ENCODE results near the gene CLEC4C.
"Not testable (repeated sequence)": the region's sequence is repeated elsewhere in the genome, so short reads cannot be mapped to it uniquely, and the experiment has no call there.

Gene CLEC4C

DNA sequence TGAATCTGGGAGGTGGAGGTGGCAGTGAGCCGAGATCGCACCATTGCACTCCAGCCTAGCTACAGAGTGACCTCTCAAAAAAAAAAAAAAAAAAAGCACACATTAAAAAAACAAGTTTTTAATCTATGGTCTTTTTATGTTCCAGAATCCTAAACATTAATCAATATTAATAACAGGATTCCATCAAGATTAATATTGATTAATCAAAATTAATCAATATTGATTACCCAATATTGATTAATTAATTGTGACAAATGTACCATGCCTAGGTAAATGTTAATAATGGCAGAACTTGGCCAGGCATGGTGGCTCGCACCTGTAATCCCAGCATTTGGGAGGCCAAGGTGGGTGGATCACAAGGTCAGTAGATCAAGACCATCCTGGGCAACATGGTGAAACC is 34.1 kb upstream of the CLEC4C start:
- H3K4me3 ChIP-seq (ENCODE audit: low read depth, low read length) = no peak overlapping the region
- TF ChIP-seq, protein P1, sequence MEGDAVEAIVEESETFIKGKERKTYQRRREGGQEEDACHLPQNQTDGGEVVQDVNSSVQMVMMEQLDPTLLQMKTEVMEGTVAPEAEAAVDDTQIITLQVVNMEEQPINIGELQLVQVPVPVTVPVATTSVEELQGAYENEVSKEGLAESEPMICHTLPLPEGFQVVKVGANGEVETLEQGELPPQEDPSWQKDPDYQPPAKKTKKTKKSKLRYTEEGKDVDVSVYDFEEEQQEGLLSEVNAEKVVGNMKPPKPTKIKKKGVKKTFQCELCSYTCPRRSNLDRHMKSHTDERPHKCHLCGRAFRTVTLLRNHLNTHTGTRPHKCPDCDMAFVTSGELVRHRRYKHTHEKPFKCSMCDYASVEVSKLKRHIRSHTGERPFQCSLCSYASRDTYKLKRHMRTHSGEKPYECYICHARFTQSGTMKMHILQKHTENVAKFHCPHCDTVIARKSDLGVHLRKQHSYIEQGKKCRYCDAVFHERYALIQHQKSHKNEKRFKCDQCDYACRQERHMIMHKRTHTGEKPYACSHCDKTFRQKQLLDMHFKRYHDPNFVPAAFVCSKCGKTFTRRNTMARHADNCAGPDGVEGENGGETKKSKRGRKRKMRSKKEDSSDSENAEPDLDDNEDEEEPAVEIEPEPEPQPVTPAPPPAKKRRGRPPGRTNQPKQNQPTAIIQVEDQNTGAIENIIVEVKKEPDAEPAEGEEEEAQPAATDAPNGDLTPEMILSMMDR (conservative IDR thresholded peaks at IDR 0.05; ENCODE audit: low read depth, low read length) = no peak
- no peak for DNase-seq (ENCODE audit: low read depth)

DNA sequence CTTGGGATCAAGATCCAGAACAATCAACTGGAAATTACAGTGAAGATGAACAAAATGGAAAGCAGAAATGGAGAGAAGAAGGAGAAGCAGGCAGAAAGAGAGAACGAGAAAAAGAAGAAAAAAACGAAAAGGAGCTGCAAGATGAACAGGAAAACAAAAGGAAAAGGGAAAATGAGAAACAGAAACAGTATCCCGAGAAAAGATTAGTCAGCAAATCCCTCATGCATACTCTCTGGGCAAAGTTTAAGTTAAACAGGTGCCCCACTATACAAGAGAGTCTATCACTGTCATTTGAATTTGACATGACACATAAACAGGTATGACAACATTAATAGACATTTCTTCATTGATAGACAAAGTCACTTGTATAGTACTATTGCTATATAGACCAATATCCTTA is 22.8 kb upstream of the CLEC4C start:
- no peak overlapping the region for H3K4me3 ChIP-seq (ENCODE audit: low read depth, low read length)
- TF ChIP-seq, protein P1 (conservative IDR thresholded peaks at IDR 0.05; ENCODE audit: low read depth, low read length) = no peak
- no peak for DNase-seq (ENCODE audit: low read depth)

DNA sequence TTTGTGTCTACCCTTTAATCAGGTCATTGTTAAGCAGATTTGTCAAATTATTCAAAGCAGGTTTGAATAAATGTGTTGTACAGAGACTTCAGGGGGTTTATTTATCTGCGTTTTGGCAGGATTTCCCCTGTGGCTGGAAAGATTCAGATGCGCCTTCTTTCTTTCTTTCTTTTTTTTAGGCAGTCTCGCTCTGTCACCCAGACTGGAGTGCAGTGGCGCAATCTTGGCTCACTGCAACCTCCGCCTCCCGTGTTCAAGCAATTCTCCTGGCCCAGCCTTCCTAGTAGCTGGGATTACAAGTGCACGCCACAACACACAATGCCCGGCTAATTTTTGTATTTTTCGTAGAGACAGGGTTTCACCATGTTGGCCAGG is 11.6 kb upstream of the CLEC4C start:
- no peak for DNase-seq (ENCODE audit: low read depth)
- TF ChIP-seq, protein P1 (conservative IDR thresholded peaks at IDR 0.05; ENCODE audit: low read depth, low read length) = no peak
- no peak overlapping the region for H3K4me3 ChIP-seq (ENCODE audit: low read depth, low read length)

DNA sequence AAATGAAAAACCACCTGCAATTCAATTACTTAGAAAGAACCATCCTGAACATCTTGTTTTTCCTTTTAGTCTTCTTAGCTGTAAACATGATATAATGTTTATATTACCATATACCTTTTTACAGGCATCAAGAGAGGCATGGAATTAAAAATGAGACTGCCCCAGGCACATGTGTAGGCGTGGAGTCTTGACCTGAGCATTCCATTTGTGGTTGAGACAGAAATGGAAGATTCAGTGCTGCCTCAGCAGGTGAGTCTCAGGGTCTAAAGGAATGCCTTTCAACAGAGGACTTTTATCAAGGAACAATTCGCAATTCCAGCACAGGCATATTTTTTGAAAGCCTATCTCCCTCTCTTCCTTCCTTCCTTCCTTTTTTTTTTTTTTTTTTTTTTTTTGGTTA is 9.8 kb upstream of the CLEC4C start:
- no peak overlapping the region for H3K4me3 ChIP-seq (ENCODE audit: low read depth, low read length)
- TF ChIP-seq, protein P1 (conservative IDR thresholded peaks at IDR 0.05; ENCODE audit: low read depth, low read length) = no peak
- DNase-seq (ENCODE audit: low read depth) = no peak

DNA sequence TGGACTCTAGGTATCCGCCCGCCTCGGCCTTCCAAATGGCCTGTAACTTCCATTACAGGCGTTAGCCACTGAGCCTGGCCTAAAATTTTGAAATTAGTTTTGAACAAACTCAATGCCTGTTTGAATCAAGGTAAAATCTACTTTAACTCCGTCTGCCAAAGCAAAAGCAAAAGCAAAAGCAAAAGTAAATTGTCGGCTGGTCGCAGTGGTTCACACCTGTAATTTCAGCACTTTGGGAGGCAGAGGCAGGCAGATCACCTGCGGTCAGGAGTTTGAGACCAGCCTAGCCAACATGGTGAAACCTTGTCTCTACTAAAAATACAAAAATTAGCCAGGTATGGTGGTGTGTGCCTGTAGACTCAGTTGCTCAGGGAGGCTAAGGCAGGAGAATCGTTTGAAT is 8.5 kb upstream of the CLEC4C start:
- DNase-seq (ENCODE audit: low read depth); H3K4me3 ChIP-seq (ENCODE audit: low read depth, low read length): not testable (repeated sequence)

DNA sequence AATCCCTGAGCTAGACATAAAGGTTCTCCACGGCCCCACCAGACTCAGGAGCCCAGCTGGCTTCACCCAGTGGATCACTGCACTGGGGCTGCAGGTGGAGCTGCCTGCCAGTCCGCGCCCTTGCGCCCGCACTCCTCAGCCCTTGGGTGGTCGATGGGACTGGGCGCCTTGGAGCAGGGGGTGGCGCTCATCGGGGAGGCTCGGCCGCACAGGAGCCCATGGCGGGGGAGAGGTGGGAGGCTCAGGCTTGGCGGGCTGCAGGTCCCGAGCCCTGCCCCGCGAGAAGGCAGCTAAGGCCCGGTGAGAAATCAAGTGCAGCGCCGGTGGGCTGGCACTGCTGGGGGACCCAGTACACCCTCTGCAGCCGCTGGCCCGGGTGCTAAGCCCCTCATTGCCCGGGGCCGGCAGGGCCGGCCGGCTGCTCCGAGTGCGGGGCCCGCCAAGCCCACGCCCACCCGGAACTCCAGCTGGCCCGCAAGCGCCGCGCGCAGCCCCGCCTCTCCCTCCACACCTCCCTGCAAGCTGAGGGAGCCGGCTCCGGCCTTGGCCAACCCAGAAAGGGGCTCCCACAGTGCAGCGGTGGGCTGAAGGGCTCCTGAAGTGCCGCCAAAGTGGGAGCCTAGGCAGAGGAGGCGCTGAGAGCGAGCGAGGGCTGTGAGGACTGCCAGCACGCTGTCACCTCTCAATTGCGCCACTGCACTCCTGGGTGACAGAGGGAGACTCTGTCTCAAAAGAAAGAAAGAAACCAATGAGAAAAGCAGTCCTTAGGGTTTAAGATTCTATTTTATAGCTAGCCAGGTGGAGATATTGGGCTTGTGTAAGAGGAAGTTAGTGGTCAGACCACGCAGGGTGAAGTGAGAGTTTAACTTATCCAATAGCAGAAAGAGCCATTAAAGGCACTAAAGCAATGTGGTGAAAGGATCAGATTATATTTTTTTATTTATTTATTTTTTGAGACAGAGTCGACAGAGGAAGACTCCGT is 5.1 kb upstream of the CLEC4C start:
- not testable (repeated sequence) for DNase-seq (ENCODE audit: low read depth); H3K4me3 ChIP-seq (ENCODE audit: low read depth, low read length)

DNA sequence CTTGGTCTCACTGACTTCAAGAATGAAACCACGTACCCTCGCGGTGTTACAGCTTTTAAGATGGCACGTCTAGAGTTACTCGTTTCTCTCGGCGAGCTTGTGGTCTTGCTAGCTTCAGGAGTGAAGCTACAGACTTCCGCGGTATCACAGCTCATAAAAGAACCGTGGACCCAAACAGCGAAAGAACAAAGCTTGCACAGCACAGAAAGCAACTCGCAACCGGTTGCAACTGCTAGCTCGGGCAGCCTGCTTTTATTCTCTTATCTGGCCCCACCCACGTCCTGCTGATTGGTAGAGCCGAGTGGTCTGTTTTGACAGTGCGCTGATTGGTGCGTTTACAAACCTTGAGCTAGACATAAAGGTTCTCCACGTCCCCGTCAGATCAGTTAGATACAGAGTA is 4.2 kb upstream of the CLEC4C start:
- TF ChIP-seq, protein P1 (conservative IDR thresholded peaks at IDR 0.05; ENCODE audit: low read depth, low read length) = no peak
- no peak for DNase-seq (ENCODE audit: low read depth)
- H3K4me3 ChIP-seq (ENCODE audit: low read depth, low read length) = no peak overlapping the region

DNA sequence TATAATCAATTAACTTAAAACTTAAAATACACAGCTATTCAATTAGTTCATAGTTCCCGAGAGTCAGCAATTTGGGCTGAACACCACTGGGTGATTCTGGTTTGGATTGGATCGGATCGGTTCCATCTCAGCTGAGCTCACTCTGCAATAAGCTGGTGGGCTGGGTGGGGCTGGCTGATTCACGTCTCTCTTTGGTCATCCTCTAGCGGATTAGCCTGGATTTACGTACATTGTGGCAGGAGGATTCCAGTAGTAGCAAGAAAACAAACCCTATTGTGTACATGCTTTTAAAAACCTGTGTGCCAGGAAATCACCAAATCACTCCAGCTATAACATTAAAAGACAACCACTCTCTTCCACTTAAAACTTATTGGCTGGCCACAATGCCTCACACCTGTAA is 3.2 kb upstream of the CLEC4C start:
- DNase-seq (ENCODE audit: low read depth) = no peak
- H3K4me3 ChIP-seq (ENCODE audit: low read depth, low read length) = no peak overlapping the region
- TF ChIP-seq, protein P1 (conservative IDR thresholded peaks at IDR 0.05; ENCODE audit: low read depth, low read length) = no peak
